Gastroesophageal sphincter (tissue), 3 donors: ENCODE data around the gene CNPY4.

ENCODE experiments used
- EP300 ChIP-seq: sonication (generic); formaldehyde crosslinking; IDR thresholded peaks from one replicate; pipeline ENCODE4 v1.6.1; 2017; ENCODE audit warnings: antibody characterized with exemption, mild to moderate bottlenecking
- POLR2A ChIP-seq, 2 donors: fragments of 450-650 bp; IDR thresholded peaks; one replicate each; pipeline ENCODE4 v1.6.1; 2017; ENCODE audit warnings: antibody characterized with exemption in 2 of 2, mild to moderate bottlenecking in 2 of 2, moderate library complexity in 1 of 2
- POLR2AphosphoS5 ChIP-seq: sonication (generic); formaldehyde crosslinking; IDR thresholded peaks from one replicate; pipeline ENCODE4 v1.6.1; 2017; ENCODE audit warnings: antibody characterized with exemption
- TF ChIP-seq, protein P1 (sequence below), 4 experiments: fragments of 200-600 bp in 2 of 4; fragments of 450-650 bp in 2 of 4; sonication (generic) in 1 of 4; IDR thresholded peaks; one replicate each; pipeline ENCODE4 v1.5.1; 2017 to 2019; ENCODE audit warnings: antibody characterized with exemption in 4 of 4, mild to moderate bottlenecking in 2 of 4, moderate library complexity in 2 of 4

DNA sequence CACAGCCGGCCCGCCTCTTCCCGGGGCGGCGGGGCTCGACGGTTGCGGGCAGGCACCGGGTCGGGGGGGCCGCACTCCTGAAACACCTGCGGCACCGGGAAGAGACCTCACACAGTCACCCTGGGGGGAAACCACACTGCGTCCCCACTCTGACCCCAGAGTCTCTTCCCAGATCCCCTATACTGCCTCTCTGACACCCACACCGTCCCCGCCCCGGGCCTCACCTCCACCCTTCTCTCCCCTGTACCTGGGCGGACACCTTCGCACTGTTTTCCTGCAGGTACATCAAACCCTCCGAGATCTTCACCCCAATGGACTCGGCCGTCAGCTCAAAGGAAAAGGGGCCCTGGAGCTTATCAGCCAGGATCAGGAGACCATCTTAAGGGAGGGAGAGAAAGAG lies 52.4 kb downstream of the CNPY4 start:
- TF ChIP-seq, protein P1, sequence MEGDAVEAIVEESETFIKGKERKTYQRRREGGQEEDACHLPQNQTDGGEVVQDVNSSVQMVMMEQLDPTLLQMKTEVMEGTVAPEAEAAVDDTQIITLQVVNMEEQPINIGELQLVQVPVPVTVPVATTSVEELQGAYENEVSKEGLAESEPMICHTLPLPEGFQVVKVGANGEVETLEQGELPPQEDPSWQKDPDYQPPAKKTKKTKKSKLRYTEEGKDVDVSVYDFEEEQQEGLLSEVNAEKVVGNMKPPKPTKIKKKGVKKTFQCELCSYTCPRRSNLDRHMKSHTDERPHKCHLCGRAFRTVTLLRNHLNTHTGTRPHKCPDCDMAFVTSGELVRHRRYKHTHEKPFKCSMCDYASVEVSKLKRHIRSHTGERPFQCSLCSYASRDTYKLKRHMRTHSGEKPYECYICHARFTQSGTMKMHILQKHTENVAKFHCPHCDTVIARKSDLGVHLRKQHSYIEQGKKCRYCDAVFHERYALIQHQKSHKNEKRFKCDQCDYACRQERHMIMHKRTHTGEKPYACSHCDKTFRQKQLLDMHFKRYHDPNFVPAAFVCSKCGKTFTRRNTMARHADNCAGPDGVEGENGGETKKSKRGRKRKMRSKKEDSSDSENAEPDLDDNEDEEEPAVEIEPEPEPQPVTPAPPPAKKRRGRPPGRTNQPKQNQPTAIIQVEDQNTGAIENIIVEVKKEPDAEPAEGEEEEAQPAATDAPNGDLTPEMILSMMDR (IDR thresholded peaks at IDR 0.05): no peak
- TF ChIP-seq POLR2AphosphoS5 (no peak), POLR2A (IDR thresholded peaks at IDR 0.05) (no peak), EP300 (no peak)
